Mesenchymal stem cell (in vitro differentiated cells and primary cell): ENCODE data around the gene ADGRF3.
A peak's percentile ranks its signal among the peaks of the same experiment; 100 is the strongest.
"Not testable (repeated sequence)": the region's sequence is repeated elsewhere in the genome, so short reads cannot be mapped to it uniquely, and the experiment has no call there.

Experiments used
- DNase-seq: peaks from one replicate; pipeline ENCODE4 v3.0.0-alpha.2; 2013
- H2AFZ ChIP-seq: one replicate; pipeline ENCODE4 v1.6.1; 2013; ENCODE audit warnings: low read depth, mild to moderate bottlenecking, control low read depth, inconsistent platforms, low read length, moderate library complexity
- H2AK5ac ChIP-seq: 2 replicates; pipeline ENCODE4 v1.6.1; 2013; ENCODE audit warnings: low read length, moderate library complexity, mild to moderate bottlenecking, inconsistent platforms; ENCODE audit not compliant: severe bottlenecking
- H2BK120ac ChIP-seq: one replicate; pipeline ENCODE4 v1.6.1; 2013; ENCODE audit warnings: low read depth, mild to moderate bottlenecking, inconsistent platforms, low read length, moderate library complexity
- H2BK12ac ChIP-seq, 2 experiments: one replicate each; pipeline ENCODE4 v1.6.1; 2013; ENCODE audit warnings: inconsistent platforms in 2 of 2, low read length in 2 of 2, mild to moderate bottlenecking in 2 of 2, moderate library complexity in 2 of 2, control low read depth in 1 of 2
- H2BK15ac ChIP-seq: one replicate; pipeline ENCODE4 v1.6.1; 2013; ENCODE audit warnings: mild to moderate bottlenecking, low read depth, inconsistent platforms; ENCODE audit not compliant: poor library complexity, severe bottlenecking
- H2BK5ac ChIP-seq: 2 replicates; pipeline ENCODE4 v1.6.1; 2013; ENCODE audit warnings: low read depth, mild to moderate bottlenecking, low read length, control low read depth, inconsistent platforms; ENCODE audit not compliant: poor library complexity, severe bottlenecking
- H3K14ac ChIP-seq, 2 experiments: one replicate each; pipeline ENCODE4 v1.6.1; 2013; ENCODE audit warnings: inconsistent platforms in 2 of 2, low read length in 2 of 2, control low read depth in 1 of 2, mild to moderate bottlenecking in 1 of 2, moderate library complexity in 1 of 2
- H3K18ac ChIP-seq, 2 experiments: one replicate each; pipeline ENCODE4 v1.6.1; 2013; ENCODE audit warnings: inconsistent platforms in 2 of 2, low read length in 2 of 2, control low read depth in 1 of 2, low read depth in 1 of 2, mild to moderate bottlenecking in 1 of 2
- H3K23ac ChIP-seq, 2 experiments: one replicate each; pipeline ENCODE4 v1.6.1; 2013; ENCODE audit warnings: inconsistent platforms in 2 of 2, low read length in 2 of 2, mild to moderate bottlenecking in 2 of 2, moderate library complexity in 2 of 2, control low read depth in 1 of 2
- H3K27ac ChIP-seq: 2 replicates; pipeline ENCODE4 v1.5.1; 2013; ENCODE audit warnings: mild to moderate bottlenecking, moderate library complexity, low read length, control low read depth, inconsistent platforms; ENCODE audit not compliant: poor library complexity, severe bottlenecking
- H3K27me3 ChIP-seq, 2 experiments: 2 replicates each; pipeline versions ENCODE4 v1.6.1 to v1.7.0; 2013; ENCODE audit warnings: low read length in 2 of 2, mild to moderate bottlenecking in 2 of 2, moderate library complexity in 2 of 2, control low read depth in 1 of 2, inconsistent platforms in 1 of 2; ENCODE audit not compliant: control insufficient read depth in 1 of 2, insufficient read depth in 1 of 2
- H3K36me3 ChIP-seq, 2 experiments: 2 replicates each; pipeline versions ENCODE4 v1.6.1 to v1.7.0; 2013; ENCODE audit warnings: low read length in 2 of 2, control low read depth in 1 of 2, inconsistent platforms in 1 of 2, low read depth in 1 of 2, mild to moderate bottlenecking in 1 of 2; ENCODE audit not compliant: insufficient read depth in 2 of 2, control insufficient read depth in 1 of 2
- H3K4ac ChIP-seq, 2 experiments: one replicate each; pipeline ENCODE4 v1.6.1; 2013; ENCODE audit warnings: inconsistent platforms in 2 of 2, low read length in 2 of 2, mild to moderate bottlenecking in 2 of 2, moderate library complexity in 2 of 2, control low read depth in 1 of 2, low read depth in 1 of 2
- H3K4me1 ChIP-seq: 2 replicates; pipeline ENCODE4 v1.6.1; 2013; ENCODE audit warnings: low read depth, low read length, control low read depth; ENCODE audit not compliant: control insufficient read depth, insufficient read depth
- H3K4me2 ChIP-seq: 2 replicates; pipeline ENCODE4 v1.6.1; 2013; ENCODE audit warnings: low read length, mild to moderate bottlenecking, inconsistent platforms; ENCODE audit not compliant: poor library complexity, severe bottlenecking
- H3K4me3 ChIP-seq, 2 experiments: 2 replicates each; pipeline versions ENCODE4 v1.5.1 to v1.7.0; 2013; ENCODE audit warnings: low read length in 2 of 2, mild to moderate bottlenecking in 2 of 2, control low read depth in 1 of 2, low read depth in 1 of 2; ENCODE audit not compliant: insufficient read depth in 1 of 2
- H3K79me1 ChIP-seq: replicated peaks from 2 replicates; pipeline ENCODE4 v1.6.1; 2013; ENCODE audit warnings: mild to moderate bottlenecking, control low read depth, low read length, inconsistent platforms; ENCODE audit not compliant: poor library complexity, severe bottlenecking
- H3K9ac ChIP-seq: 2 replicates; pipeline ENCODE4 v1.7.0; 2013; ENCODE audit warnings: mild to moderate bottlenecking, low read length, moderate library complexity
- H3K9me3 ChIP-seq: 2 replicates; pipeline ENCODE4 v1.7.0; 2013; ENCODE audit warnings: mild to moderate bottlenecking, low read length; ENCODE audit not compliant: control insufficient read depth
- H4K8ac ChIP-seq: one replicate; pipeline ENCODE4 v1.6.1; 2013; ENCODE audit warnings: inconsistent platforms, mild to moderate bottlenecking, low read length, moderate library complexity
- H4K91ac ChIP-seq: one replicate; pipeline ENCODE4 v1.6.1; 2013; ENCODE audit warnings: mild to moderate bottlenecking, low read length, inconsistent platforms
- WGBS: methylation state at CpG from one replicate; pipeline ENCODE4 v1.1.7; 2013; ENCODE audit warnings: mixed read lengths; 5-methylcytosine and 5-hydroxymethylcytosine counted together

The ADGRF3 gene

DNA sequence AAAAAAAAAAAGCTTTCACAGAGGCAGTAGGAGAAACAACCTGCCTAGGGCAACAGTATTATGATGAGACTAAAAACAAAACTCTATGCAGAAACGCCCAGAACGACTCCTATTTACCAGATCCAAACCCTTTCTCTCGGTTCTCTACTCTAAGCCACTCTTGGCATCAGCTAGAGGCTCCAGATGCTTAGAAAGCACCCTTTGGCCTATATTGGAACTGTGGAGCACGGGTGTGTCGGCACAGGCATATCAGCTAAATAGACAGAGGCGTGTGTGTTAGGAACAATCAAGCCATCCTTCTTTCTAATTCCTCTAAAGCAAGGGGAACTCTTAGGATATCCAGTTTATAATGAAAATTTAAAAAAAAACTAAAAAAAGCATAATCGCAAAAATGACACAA, 41.5 kb downstream of the ADGRF3 start:
- H3K27me3 ChIP-seq, H3K9me3 ChIP-seq, H3K4ac ChIP-seq, H4K8ac ChIP-seq, H3K18ac ChIP-seq, H3K36me3 ChIP-seq, H2BK12ac ChIP-seq, H3K4me2 ChIP-seq, H2BK120ac ChIP-seq, H3K4me1 ChIP-seq, H3K27ac ChIP-seq, H4K91ac ChIP-seq, H2AK5ac ChIP-seq, H2BK15ac ChIP-seq, H2AFZ ChIP-seq, DNase-seq, H3K23ac ChIP-seq, H2BK5ac ChIP-seq, H3K14ac ChIP-seq, H3K79me1 ChIP-seq: not testable (repeated sequence)
- over 99% methylated on average over 6 of the region's 7 CpGs for WGBS
- Histone ChIP-seq H3K9ac (peak overlapping the region; percentile 54), H3K4me3 (peak overlapping the region in 1 of 2 experiments; percentile 18)

GRCh38 chr2:26302846-26303245, 43.7 kb downstream of the ADGRF3 start:
- WGBS, result 89% methylated on average over 6 of the region's 6 CpGs

GRCh38 chr2:26300234-26300925, 46.2 kb downstream of the ADGRF3 start:
- H3K27ac ChIP-seq, result peak overlapping the region; percentile 78
- peak overlapping the region; percentile 37 for H2AK5ac ChIP-seq
- no peaks in the 10 kb centered on the region for H3K27me3 ChIP-seq
- H3K23ac ChIP-seq, result no peak overlapping the region
- H3K4ac ChIP-seq, result peak overlapping the region in 1 of 2 experiments; percentile 84
- no peak overlapping the region for H2BK120ac ChIP-seq
- peak overlapping the region; percentile 85 for H4K8ac ChIP-seq
- 52% methylated on average over 20 of the region's 22 CpGs for WGBS
- H3K9me3 ChIP-seq, result no peaks in the 10 kb centered on the region
- peak; percentile 42 for DNase-seq
- H3K79me1 ChIP-seq, result peaks cover 3% of the 10 kb centered on the region
- no peak overlapping the region for H2AFZ ChIP-seq
- no peak overlapping the region for H3K14ac ChIP-seq
- peak overlapping the region; percentile 34 for H4K91ac ChIP-seq
- H2BK15ac ChIP-seq, result no peak overlapping the region
- peak overlapping the region in 1 of 2 experiments; percentile 82 for H3K4me3 ChIP-seq
- H3K18ac ChIP-seq, result peak overlapping the region; percentile 7 to 34
- H3K4me1 ChIP-seq, result peaks cover 14% of the 10 kb centered on the region
- peak overlapping the region; percentile 90 for H3K9ac ChIP-seq
- H3K4me2 ChIP-seq, result peak overlapping the region; percentile 60
- H3K36me3 ChIP-seq, result no peaks in the 10 kb centered on the region
- H2BK5ac ChIP-seq, result no peak overlapping the region
- H2BK12ac ChIP-seq, result peak overlapping the region in 1 of 2 experiments; percentile 57

More at GRCh38 chr2:26302846-26303245, 43.7 kb downstream of the ADGRF3 start:
- H2BK15ac ChIP-seq, result no peak overlapping the region
- no peak for DNase-seq
- H3K79me1 ChIP-seq, result peaks cover 3% of the 10 kb centered on the region
- no peak overlapping the region for H3K14ac ChIP-seq
- H3K9ac ChIP-seq, result no peak overlapping the region
- H2AFZ ChIP-seq, result no peak overlapping the region
- no peak overlapping the region for H2BK120ac ChIP-seq
- no peaks in the 10 kb centered on the region for H3K27me3 ChIP-seq
- no peak overlapping the region for H3K4ac ChIP-seq
- H3K9me3 ChIP-seq, result no peaks in the 10 kb centered on the region
- H3K4me3 ChIP-seq, result no peak overlapping the region
- no peaks in the 10 kb centered on the region for H3K36me3 ChIP-seq
- H2BK5ac ChIP-seq, result no peak overlapping the region
- no peak overlapping the region for H4K91ac ChIP-seq
- no peak overlapping the region for H3K18ac ChIP-seq
- H4K8ac ChIP-seq, result no peak overlapping the region
- no peak overlapping the region for H3K4me2 ChIP-seq
- no peak overlapping the region for H3K27ac ChIP-seq
- no peak overlapping the region for H3K23ac ChIP-seq
- H2BK12ac ChIP-seq, result no peak overlapping the region
- no peak overlapping the region for H2AK5ac ChIP-seq
- peaks cover 14% of the 10 kb centered on the region for H3K4me1 ChIP-seq

- Histone ChIP-seq H3K4me1 (peaks cover 14% of the 10 kb centered on the region), H3K27ac (peak overlapping the region; percentile 78), H3K4me2 (peak overlapping the region; percentile 56), H4K8ac (peak overlapping the region; percentile 47), H4K91ac (no peak overlapping the region), H3K4me3 (peak overlapping the region in 1 of 2 experiments; percentile 82), H3K14ac (no peak overlapping the region), H2BK12ac (peak overlapping the region in 1 of 2 experiments; percentile 71), H3K27me3 (no peaks in the 10 kb centered on the region), H2BK5ac (no peak overlapping the region), H2BK120ac (no peak overlapping the region), H2BK15ac (no peak overlapping the region), H2AFZ (no peak overlapping the region), H3K79me1 (peaks cover 3% of the 10 kb centered on the region), H3K9me3 (no peaks in the 10 kb centered on the region), H3K23ac (no peak overlapping the region), H2AK5ac (no peak overlapping the region), H3K4ac (no peak overlapping the region), H3K9ac (peak overlapping the region; percentile 90), H3K36me3 (no peaks in the 10 kb centered on the region), H3K18ac (peak overlapping the region; percentile 67 to 87)
- under 1% methylated on average over 8 of the region's 9 CpGs for WGBS
- peak; percentile 85 for DNase-seq
These were observed 47.0 kb downstream of the ADGRF3 start for GRCh38 chr2:26299471-26300101.
